Large intestine (tissue), 3 donors: Measurements from ENCODE around the gene NTMT1. TPM values are rescaled to one million over a fixed set of nuclear protein-coding genes. Genes with fewer than 3 reads are reported as not detected.

Experiments used
- DNase-seq, 2 donors: peaks; one replicate each; pipeline versions ENCODE4 v3.0.0 to v3.0.0-alpha.2; 2013
- H3K27ac ChIP-seq: one replicate; pipeline ENCODE4 v1.5.1; 2013; ENCODE audit warnings: low read length
- H3K27me3 ChIP-seq: 2 replicates; pipeline ENCODE4 v1.6.1; 2013; ENCODE audit warnings: low read length; ENCODE audit not compliant: control insufficient read depth, insufficient read depth
- H3K36me3 ChIP-seq: 2 replicates; pipeline ENCODE4 v1.6.1; 2013; ENCODE audit warnings: low read length; ENCODE audit not compliant: control insufficient read depth, insufficient read depth
- H3K4me1 ChIP-seq: one replicate; pipeline ENCODE4 v1.6.1; 2013; ENCODE audit warnings: low read length; ENCODE audit not compliant: control insufficient read depth, insufficient read depth
- H3K4me3 ChIP-seq: one replicate; pipeline ENCODE4 v1.5.1; 2013; ENCODE audit warnings: low read length
- H3K9me3 ChIP-seq: one replicate; pipeline ENCODE4 v1.6.1; 2013; ENCODE audit warnings: mild to moderate bottlenecking, low read depth, low read length, moderate library complexity; ENCODE audit not compliant: control insufficient read depth
- WGBS: methylation state at CpG from one replicate; pipeline ENCODE4 v1.1.5; 2013; ENCODE audit warnings: low lambda C conversion rate; ENCODE audit not compliant: insufficient coverage; 5-methylcytosine and 5-hydroxymethylcytosine counted together
- polyA plus RNA-seq: library from polyadenylated mRNA; unstranded; fragments of 120-200 nt; gene quantifications from one replicate; pipeline ENCODE4 v1.2.1, GENCODE V29; 2013

The NTMT1 gene
- polyA plus RNA-seq, 1 donor: 45.3 TPM

DNA sequence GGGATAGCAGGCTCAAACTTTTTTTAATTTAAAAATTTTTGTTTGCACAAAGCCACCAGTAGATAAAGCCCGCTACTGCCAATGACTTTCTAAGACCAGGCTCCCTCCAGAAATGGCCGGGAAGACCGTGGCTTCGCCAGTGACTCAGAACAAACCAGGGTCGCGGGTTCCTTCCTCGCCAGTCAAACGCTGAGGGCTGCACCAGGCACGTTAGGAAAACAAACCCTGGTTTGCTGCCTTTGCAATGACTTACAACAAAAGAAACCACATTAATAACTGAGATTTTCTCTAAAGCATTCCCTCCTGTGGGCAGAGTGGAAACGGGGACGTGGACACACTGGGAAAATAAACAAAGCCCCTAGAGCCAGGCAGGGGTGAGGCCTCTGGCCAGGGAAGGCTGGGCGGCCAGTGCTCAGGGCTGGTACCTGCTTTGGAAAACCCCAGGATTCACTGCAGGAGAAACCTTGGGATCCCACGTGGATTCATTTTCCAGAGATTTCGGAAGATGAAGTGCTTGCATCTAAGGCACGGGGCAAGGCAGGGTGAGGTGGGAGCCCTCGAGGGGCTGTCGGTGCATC is 43.3 kb downstream of the NTMT1 start:
- Histone ChIP-seq H3K27ac (no peak overlapping the region), H3K27me3 (peaks cover 48% of the 10 kb centered on the region), H3K9me3 (peaks cover 6% of the 10 kb centered on the region), H3K36me3 (no peaks in the 10 kb centered on the region), H3K4me3 (no peak overlapping the region), H3K4me1 (peaks cover 5% of the 10 kb centered on the region)
- no CpG with 5 or more reads among the region's 17 CpGs for WGBS
- DNase-seq: no peak

DNA sequence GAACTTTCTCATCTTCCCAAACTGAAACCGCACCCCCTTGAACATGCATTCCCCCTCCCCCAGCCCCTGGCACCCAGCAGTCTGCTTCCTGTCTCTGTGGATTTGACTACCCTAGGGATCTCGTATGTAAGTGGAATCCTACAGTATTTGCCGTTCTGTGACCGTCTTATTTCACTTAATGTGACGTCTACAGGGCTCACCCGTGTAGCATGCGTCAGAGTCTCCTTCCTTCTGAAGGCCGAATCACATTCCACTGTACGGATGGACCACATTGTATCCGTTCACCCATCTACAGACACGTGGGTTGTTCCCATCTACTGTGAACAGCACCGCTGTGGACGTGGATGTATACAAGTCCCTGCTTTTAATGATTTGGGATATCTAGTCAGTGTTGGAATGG is 44.0 kb downstream of the NTMT1 start:
- H3K27me3 ChIP-seq: peaks cover 42% of the 10 kb centered on the region
- DNase-seq: no peak

DNA sequence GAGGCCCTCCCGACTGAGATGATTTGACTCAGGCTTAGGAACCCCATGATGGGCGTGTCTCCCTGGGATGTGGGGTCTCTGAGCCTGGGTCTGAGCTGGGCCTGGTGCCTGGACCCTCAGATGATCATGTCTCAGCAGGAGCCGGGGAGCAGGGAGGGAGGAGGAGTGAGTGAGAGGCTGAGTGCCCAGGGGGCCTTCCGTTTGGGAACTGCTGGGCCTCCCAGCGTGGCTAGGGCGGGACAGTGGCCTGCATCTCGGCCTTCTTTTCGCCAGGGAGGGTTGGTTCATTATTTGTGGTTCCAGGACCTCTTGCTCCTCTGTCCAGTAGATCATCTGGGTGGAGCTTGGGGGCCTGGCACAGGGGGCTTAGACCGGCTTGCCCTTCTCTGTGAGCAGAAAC is 45.1 kb downstream of the NTMT1 start:
- no peak overlapping the region for H3K27ac ChIP-seq
- H3K36me3 ChIP-seq: no peaks in the 10 kb centered on the region
- no peak overlapping the region for H3K4me3 ChIP-seq
- H3K9me3 ChIP-seq: no peaks in the 10 kb centered on the region
- H3K27me3 ChIP-seq: peaks cover 46% of the 10 kb centered on the region
- peaks cover 5% of the 10 kb centered on the region for H3K4me1 ChIP-seq
- WGBS: no CpG with 5 or more reads among the region's 9 CpGs
- DNase-seq: no peak

More for the DNA sequence above, 44.0 kb downstream of the NTMT1 start:
- H3K4me1 ChIP-seq: peaks cover 5% of the 10 kb centered on the region
- peaks cover 6% of the 10 kb centered on the region for H3K9me3 ChIP-seq
- H3K4me3 ChIP-seq: no peak overlapping the region
- H3K27ac ChIP-seq: no peak overlapping the region
- no CpG with 5 or more reads among the region's 13 CpGs for WGBS
- no peaks in the 10 kb centered on the region for H3K36me3 ChIP-seq

DNA sequence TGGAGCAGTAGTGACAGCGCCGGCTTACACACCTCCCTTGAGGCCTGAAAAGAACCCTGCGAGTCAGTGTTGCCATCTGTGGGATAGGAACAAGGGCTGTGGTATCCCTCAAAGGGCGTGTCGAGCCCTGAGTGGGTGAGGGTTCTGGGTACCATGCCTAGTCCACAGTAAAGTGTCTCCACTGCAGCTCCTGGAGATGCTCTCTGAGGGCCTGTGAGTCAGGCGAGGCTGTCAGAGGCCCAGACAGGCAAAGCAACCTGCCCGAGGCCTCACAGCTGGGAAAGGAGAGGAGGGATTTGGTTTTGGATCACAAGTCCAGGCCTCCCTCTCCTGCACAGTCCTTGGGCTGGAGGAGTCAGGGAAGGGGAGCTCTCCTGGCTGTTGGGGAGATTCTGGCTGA is 45.6 kb downstream of the NTMT1 start:
- Histone ChIP-seq H3K9me3 (no peaks in the 10 kb centered on the region), H3K4me3 (no peak overlapping the region), H3K4me1 (peaks cover under 1% of the 10 kb centered on the region), H3K27ac (no peak overlapping the region), H3K27me3 (peaks cover 46% of the 10 kb centered on the region), H3K36me3 (no peaks in the 10 kb centered on the region)
- WGBS: no CpG with 5 or more reads among the region's 7 CpGs
- no peak for DNase-seq

DNA sequence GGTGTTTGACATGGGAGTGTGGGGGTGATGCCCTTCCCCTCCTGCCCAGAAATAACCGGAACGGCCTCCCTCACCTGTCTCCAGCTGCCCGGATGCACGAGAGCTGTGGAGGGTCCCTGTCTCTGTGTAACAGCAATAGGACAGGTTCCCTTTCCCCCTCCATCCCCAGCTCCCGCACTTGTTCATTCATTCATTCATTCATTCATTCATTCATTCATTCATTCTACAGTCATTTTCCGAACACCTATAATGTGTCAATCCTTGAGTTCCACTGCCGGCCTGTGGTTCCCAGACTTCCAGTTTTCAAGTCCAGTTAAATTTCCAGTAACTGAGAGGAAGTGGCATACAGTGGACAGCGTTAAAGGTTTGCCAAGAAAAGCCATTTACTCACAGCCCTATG is 46.7 kb downstream of the NTMT1 start:
- no peak for DNase-seq
- Histone ChIP-seq H3K27me3 (peaks cover 45% of the 10 kb centered on the region), H3K4me1 (no peaks in the 10 kb centered on the region), H3K4me3 (no peak overlapping the region), H3K9me3 (no peaks in the 10 kb centered on the region), H3K27ac (no peak overlapping the region), H3K36me3 (no peaks in the 10 kb centered on the region)
- WGBS: no CpG with 5 or more reads among the region's 8 CpGs

DNA sequence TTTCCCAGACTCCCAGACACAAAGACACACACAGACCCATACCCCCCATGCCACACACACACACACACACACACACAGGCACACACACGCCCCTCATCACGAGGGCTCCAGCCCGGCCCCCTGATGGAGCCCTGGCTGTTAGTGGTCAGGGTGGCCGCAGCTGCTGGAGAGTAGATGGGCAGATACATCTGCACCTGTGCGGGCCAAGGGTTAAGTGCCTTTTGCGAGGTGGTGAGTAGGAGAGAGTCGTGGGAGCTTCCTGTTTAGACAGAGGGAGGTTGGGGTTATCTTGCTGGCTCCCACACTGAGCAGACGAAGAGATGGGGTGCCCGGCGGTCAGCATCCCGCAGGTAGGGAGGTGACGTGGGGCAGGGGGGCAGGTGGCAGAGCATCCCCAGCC is 47.6 kb downstream of the NTMT1 start:
- DNase-seq: no peak
- H3K27me3 ChIP-seq: peaks cover 41% of the 10 kb centered on the region
- no CpG with 5 or more reads among the region's 12 CpGs for WGBS

DNA sequence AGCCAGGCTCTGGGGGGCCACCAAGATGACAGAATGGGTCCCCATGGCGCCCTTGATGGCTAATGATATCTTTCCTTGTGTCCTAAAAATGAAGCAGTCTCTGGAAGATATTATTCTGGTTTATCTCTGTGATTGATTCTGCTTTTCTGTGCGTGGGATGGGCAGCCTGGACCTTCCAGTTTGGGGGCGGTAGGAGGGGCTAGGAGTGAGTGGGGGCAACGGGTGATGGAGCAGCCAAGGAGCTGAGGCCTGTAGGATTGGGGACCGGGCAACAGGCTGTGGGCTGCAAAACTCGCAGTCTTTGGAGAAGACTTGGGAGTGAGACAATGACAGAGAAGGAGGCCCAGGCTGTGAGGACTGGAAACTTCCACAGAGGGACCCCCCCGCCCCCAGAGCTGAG is 48.3 kb downstream of the NTMT1 start:
- no peaks in the 10 kb centered on the region for H3K36me3 ChIP-seq
- H3K9me3 ChIP-seq: no peaks in the 10 kb centered on the region
- no CpG with 5 or more reads among the region's 7 CpGs for WGBS
- H3K4me1 ChIP-seq: no peaks in the 10 kb centered on the region
- H3K27ac ChIP-seq: no peak overlapping the region
- peaks cover 44% of the 10 kb centered on the region for H3K27me3 ChIP-seq
- no peak overlapping the region for H3K4me3 ChIP-seq
- no peak for DNase-seq

More for the DNA sequence above, 47.6 kb downstream of the NTMT1 start:
- H3K4me3 ChIP-seq: no peak overlapping the region
- H3K9me3 ChIP-seq: no peaks in the 10 kb centered on the region
- H3K4me1 ChIP-seq: no peaks in the 10 kb centered on the region
- H3K27ac ChIP-seq: no peak overlapping the region
- H3K36me3 ChIP-seq: no peaks in the 10 kb centered on the region

DNA sequence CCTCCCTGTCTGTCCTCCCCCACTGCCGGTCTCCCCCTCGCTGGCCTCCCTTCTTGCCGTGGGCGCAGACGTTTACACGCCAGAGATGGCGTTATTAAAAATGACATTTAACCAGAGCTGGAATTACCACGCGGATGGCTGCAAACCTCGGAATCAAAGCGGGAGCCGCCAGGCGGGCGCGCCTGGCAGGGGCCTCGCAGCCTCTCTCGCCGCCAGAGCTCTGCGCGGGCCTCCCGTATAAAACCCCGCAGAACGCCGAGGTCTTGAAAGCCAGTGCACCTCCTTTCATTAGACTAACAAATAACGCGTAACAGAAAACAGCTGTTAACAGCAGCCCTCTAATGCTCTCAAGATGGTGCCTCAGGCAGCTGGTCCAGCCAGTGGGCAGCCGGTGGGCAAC is 49.7 kb downstream of the NTMT1 start:
- H3K27me3 ChIP-seq: peaks cover 41% of the 10 kb centered on the region
- no peaks in the 10 kb centered on the region for H3K36me3 ChIP-seq

DNA sequence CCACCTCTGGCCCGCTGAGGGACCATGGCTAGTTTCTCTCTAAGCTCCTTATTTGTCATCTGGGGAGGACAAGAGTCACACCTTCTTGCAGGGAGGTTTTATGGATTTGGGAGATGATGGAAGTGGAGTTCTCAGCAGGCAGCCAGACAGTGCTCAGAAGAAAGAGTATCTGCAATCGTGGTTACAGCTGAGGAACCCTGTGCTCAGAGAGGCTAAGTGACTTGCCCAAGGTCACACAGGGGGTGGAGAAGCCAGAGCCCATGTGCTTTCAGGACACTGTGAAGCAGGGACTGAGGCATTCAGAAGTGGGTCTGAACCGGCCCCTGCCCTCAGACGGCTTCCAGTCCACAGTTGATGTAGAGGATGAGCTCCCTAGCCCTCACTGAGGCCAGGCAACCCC is 50.3 kb downstream of the NTMT1 start:
- Histone ChIP-seq H3K36me3 (no peaks in the 10 kb centered on the region), H3K4me1 (no peaks in the 10 kb centered on the region), H3K4me3 (no peak overlapping the region), H3K27me3 (peaks cover 43% of the 10 kb centered on the region), H3K9me3 (no peaks in the 10 kb centered on the region), H3K27ac (no peak overlapping the region)
- no peak for DNase-seq
- no CpG with 5 or more reads among the region's 4 CpGs for WGBS

More for the DNA sequence above, 49.7 kb downstream of the NTMT1 start:
- Histone ChIP-seq H3K4me3 (no peak overlapping the region), H3K27ac (no peak overlapping the region), H3K4me1 (no peaks in the 10 kb centered on the region), H3K9me3 (no peaks in the 10 kb centered on the region)
- no peak for DNase-seq
- WGBS: no CpG with 5 or more reads among the region's 27 CpGs

DNA sequence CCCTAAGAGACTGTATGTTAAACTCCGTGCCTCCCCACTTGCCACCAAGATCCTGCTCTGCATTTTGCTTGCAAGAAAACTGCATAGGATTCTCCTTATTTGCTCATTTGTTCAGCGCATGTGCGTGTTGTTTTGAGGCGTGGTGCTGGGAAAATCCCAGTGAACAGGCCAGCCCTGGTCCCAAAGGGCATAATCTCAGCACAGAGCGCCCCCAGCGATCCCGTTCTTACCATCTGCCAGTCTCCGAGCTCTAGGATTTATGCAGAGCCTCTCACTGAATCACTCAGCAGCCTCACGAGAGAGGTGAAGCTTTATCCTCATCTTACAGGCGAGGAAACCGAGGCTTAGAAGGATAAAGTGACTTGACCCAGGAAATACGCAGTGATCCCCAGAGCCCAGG is 51.0 kb downstream of the NTMT1 start:
- no peak for DNase-seq
- H3K4me3 ChIP-seq: no peak overlapping the region
- H3K4me1 ChIP-seq: no peaks in the 10 kb centered on the region
- no peaks in the 10 kb centered on the region for H3K36me3 ChIP-seq
- peaks cover 43% of the 10 kb centered on the region for H3K27me3 ChIP-seq
- no CpG with 5 or more reads among the region's 12 CpGs for WGBS
- H3K9me3 ChIP-seq: no peaks in the 10 kb centered on the region
- no peak overlapping the region for H3K27ac ChIP-seq

DNA sequence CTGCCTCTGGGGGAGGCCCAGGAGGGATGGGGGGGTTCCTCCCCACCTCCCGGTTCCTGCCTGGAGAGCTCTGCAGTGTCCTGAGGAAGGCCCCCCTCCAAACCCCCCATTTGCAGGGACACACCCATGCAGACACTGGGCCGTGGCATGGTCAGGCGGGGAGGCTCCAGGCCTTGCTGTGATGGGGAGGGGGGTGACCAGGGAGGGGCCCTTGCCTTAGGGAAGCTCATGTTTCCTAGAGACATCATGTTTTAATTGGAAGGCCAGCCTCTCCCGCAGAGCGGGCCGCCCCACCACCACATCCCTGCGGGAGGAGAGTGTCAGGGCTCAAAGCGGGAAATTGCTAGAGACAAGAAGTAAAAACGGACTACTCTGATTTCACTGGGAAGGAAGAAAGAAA is 51.5 kb downstream of the NTMT1 start:
- WGBS: no CpG with 5 or more reads among the region's 9 CpGs
- no peaks in the 10 kb centered on the region for H3K4me1 ChIP-seq
- peaks cover 39% of the 10 kb centered on the region for H3K27me3 ChIP-seq
- H3K4me3 ChIP-seq: no peak overlapping the region
- no peaks in the 10 kb centered on the region for H3K9me3 ChIP-seq
- H3K27ac ChIP-seq: no peak overlapping the region
- no peak for DNase-seq
- no peaks in the 10 kb centered on the region for H3K36me3 ChIP-seq
